ENCODE data around the gene BCAT1. TPM values are rescaled to one million over a fixed set of nuclear protein-coding genes. Genes with fewer than 3 reads are reported as not detected.

BCAT1 gene
- total RNA-seq, 2 donors from 2014 or later = 45.0 to 141 TPM

- Mint-ChIP-seq H3K36me3 (ENCODE audit: low read depth) (no peaks in the 10 kb centered on the region), H3K27me3 (ENCODE audit: insufficient read depth) (no peaks in the 10 kb centered on the region), H3K4me3 (no peak overlapping the region), H3K4me1 (peaks cover 4% of the 10 kb centered on the region), H3K9me3 (no peaks in the 10 kb centered on the region), H3K27ac (no peak overlapping the region)
- Histone ChIP-seq H3K27me3 (ENCODE audit: control insufficient read depth, insufficient read depth, low read length, poor library complexity, severe bottlenecking) (no peaks in the 10 kb centered on the region), H3K9me3 (ENCODE audit: control insufficient read depth, low read length) (no peaks in the 10 kb centered on the region), H3K36me3 (ENCODE audit: control insufficient read depth, insufficient read depth, low read length) (no peaks in the 10 kb centered on the region), H3K27ac (ENCODE audit: low read depth, low read length) (no peak overlapping the region), H3K9ac (ENCODE audit: extremely low read depth, low read length, poor library complexity, severe bottlenecking) (no peak overlapping the region), H3K4me3 (ENCODE audit: low read length) (no peak overlapping the region), H3K4me1 (ENCODE audit: control insufficient read depth, insufficient read depth, low read length) (no peaks in the 10 kb centered on the region)
- TF ChIP-seq CTCF (conservative IDR thresholded peaks at IDR 0.05) = peak; percentile 100
- 44 to 81% methylated on average over 3 to 8 of the region's 9 CpGs for WGBS, 2 experiments (ENCODE audit: insufficient coverage in 1 of 2, insufficient read length in 1 of 2)
- no peak for DNase-seq
Measured at GRCh38 chr12:24991209-24992049, 42.5 kb upstream of the BCAT1 start.

GRCh38 chr12:24989216-24989615, 40.3 kb upstream of the BCAT1 start:
- TF ChIP-seq CTCF (conservative IDR thresholded peaks at IDR 0.05) = no peak
- Histone ChIP-seq H3K9me3 (ENCODE audit: control insufficient read depth, low read length) (peaks cover 3% of the 10 kb centered on the region), H3K36me3 (ENCODE audit: control insufficient read depth, insufficient read depth, low read length) (no peaks in the 10 kb centered on the region), H3K9ac (ENCODE audit: extremely low read depth, low read length, poor library complexity, severe bottlenecking) (no peak overlapping the region), H3K4me3 (ENCODE audit: low read length) (no peak overlapping the region), H3K27ac (ENCODE audit: low read depth, low read length) (no peak overlapping the region), H3K4me1 (ENCODE audit: control insufficient read depth, insufficient read depth, low read length) (no peaks in the 10 kb centered on the region), H3K27me3 (ENCODE audit: control insufficient read depth, insufficient read depth, low read length, poor library complexity, severe bottlenecking) (no peaks in the 10 kb centered on the region)
- no peak for DNase-seq
- peaks cover 4% of the 10 kb centered on the region for H3K4me1 Mint-ChIP-seq
- no peak overlapping the region for H3K27ac Mint-ChIP-seq
- 97 to 100% methylated on average over 1 to 2 of the region's 2 CpGs for WGBS, 2 experiments (ENCODE audit: insufficient coverage in 1 of 2, insufficient read length in 1 of 2)
- H3K4me3 Mint-ChIP-seq = no peak overlapping the region
- H3K9me3 Mint-ChIP-seq = peaks cover 10% of the 10 kb centered on the region
- H3K27me3 Mint-ChIP-seq (ENCODE audit: insufficient read depth) = no peaks in the 10 kb centered on the region
- peaks cover 4% of the 10 kb centered on the region for H3K36me3 Mint-ChIP-seq (ENCODE audit: low read depth)

DNA sequence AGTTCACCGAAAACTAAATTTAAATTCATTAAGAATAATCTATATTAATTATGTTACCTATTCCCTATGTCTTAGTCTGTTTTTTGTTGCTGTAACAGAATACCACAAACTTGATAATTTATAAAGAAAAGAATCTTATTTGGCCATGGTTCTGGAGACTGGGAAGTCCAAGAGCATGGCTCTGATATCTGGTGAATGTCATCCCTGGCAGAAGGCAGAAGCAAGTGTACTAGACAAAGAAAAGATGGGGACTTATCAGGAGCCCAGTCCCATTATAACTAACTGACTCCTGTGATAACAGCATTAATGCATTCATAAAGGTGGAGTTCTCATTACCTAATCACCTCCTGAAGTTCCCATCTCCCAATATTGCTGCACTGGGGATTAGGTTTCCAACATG, 33.3 kb upstream of the BCAT1 start:
- H3K36me3 Mint-ChIP-seq (ENCODE audit: low read depth) = peaks cover 15% of the 10 kb centered on the region
- Histone ChIP-seq H3K9ac (ENCODE audit: extremely low read depth, low read length, poor library complexity, severe bottlenecking) (no peak overlapping the region), H3K4me1 (ENCODE audit: control insufficient read depth, insufficient read depth, low read length) (no peaks in the 10 kb centered on the region), H3K36me3 (ENCODE audit: control insufficient read depth, insufficient read depth, low read length) (no peaks in the 10 kb centered on the region), H3K27ac (ENCODE audit: low read depth, low read length) (no peak overlapping the region), H3K27me3 (ENCODE audit: control insufficient read depth, insufficient read depth, low read length, poor library complexity, severe bottlenecking) (no peaks in the 10 kb centered on the region), H3K4me3 (ENCODE audit: low read length) (no peak overlapping the region), H3K9me3 (ENCODE audit: control insufficient read depth, low read length) (peaks cover 22% of the 10 kb centered on the region)
- H3K9me3 Mint-ChIP-seq = peaks cover 29% of the 10 kb centered on the region
- H3K27me3 Mint-ChIP-seq (ENCODE audit: insufficient read depth) = no peaks in the 10 kb centered on the region
- H3K4me3 Mint-ChIP-seq = no peak overlapping the region
- no peak overlapping the region for H3K27ac Mint-ChIP-seq
- peaks cover 2% of the 10 kb centered on the region for H3K4me1 Mint-ChIP-seq
- no CpG with 5 or more reads among the region's 1 CpG for WGBS, 2 experiments (ENCODE audit: insufficient coverage in 1 of 2, insufficient read length in 1 of 2)
- TF ChIP-seq CTCF (conservative IDR thresholded peaks at IDR 0.05) = no peak
- no peak for DNase-seq

Measured in endodermal cell (in vitro differentiated cells).